Vagina (tissue), 2 donors: ENCODE measurements around the gene CDC14B. TPM values are rescaled to one million over a fixed set of nuclear protein-coding genes. Genes with fewer than 3 reads are reported as not detected.
"Not testable (repeated sequence)": the region's sequence is repeated elsewhere in the genome, so short reads cannot be mapped to it uniquely, and the experiment has no call there.

Experiments
- DNase-seq, 2 donors: peaks; one replicate each; pipeline ENCODE4 v3.0.0-alpha.2; 2017; ENCODE audit errors: extremely low spot score in 2 of 2
- H3K27ac ChIP-seq: fragments of 200-600 bp; sonication (generic); one replicate; pipeline ENCODE4 v1.5.1; 2019
- H3K27me3 ChIP-seq: fragments of 200-600 bp; sonication (generic); one replicate; pipeline ENCODE4 v1.5.1; 2019
- H3K36me3 ChIP-seq, 2 donors: fragments of 200-600 bp; sonication (generic); one replicate each; pipeline ENCODE4 v1.5.1; 2017 to 2019
- H3K4me1 ChIP-seq: fragments of 200-600 bp; sonication (generic); one replicate; pipeline ENCODE4 v1.5.1; 2019
- H3K4me3 ChIP-seq, 2 donors: fragments of 200-600 bp; sonication (generic); 1 replicate in 1 of 2; 2 replicates in 1 of 2; pipeline ENCODE4 v1.5.1; 2016 to 2019
- H3K9me3 ChIP-seq: fragments of 200-600 bp; sonication (generic); one replicate; pipeline ENCODE4 v1.5.1; 2019
- CTCF ChIP-seq, 3 experiments: fragments of 450-650 bp in 2 of 3; fragments of 200-600 bp in 1 of 3; sonication (generic) in 1 of 3; IDR thresholded peaks; one replicate each; pipeline ENCODE4 v1.5.1; 2017 to 2019; ENCODE audit warnings: antibody characterized with exemption in 3 of 3, mild to moderate bottlenecking in 2 of 3, moderate library complexity in 2 of 3
- POLR2A ChIP-seq, 2 donors: fragments of 450-650 bp; IDR thresholded peaks; one replicate each; pipeline ENCODE4 v1.6.1; 2017; ENCODE audit warnings: antibody characterized with exemption in 2 of 2, mild to moderate bottlenecking in 2 of 2, moderate library complexity in 2 of 2
- POLR2AphosphoS5 ChIP-seq, 2 donors: sonication (generic); formaldehyde crosslinking; IDR thresholded peaks; one replicate each; pipeline ENCODE4 v1.9.0; 2017; ENCODE audit warnings: antibody characterized with exemption in 2 of 2, mild to moderate bottlenecking in 2 of 2, low read depth in 1 of 2; ENCODE audit not compliant: insufficient read depth in 1 of 2
- intact Hi-C: fragments of 100-400 bp; cut with DNase I; formaldehyde crosslinking; loops from one replicate; pipeline ENCODE4 v1.15.1; 2023
- total RNA-seq: library from RNA; depleted of rRNA; stranded (reverse); fragments of >200 nt; gene quantifications from one replicate; pipeline ENCODE4 v1.2.3, GENCODE V29; 2016

CDC14B gene
- total RNA-seq, 1 donor from 2014 or later = 15.7 TPM

DNA sequence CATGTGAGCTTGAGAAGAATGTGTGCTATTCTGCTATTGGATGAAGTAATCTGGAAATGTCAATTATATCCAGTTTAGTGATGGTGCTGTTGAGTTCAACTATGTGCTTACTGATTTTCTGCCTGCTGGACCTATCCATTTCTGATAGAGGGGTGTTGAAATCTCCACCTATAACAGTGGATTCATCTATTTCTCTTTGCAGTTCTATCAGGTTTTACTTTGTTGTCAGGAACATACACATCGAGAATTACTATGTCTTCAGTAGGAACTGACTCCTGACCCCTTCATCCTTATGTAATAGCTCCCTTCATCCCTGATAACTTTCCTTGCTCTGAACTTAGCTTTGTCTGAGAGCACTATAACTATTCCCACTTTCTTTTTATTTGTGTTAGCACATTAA, 16.7 kb upstream of the CDC14B start:
- H3K36me3 ChIP-seq = no peaks in the 10 kb centered on the region
- intact Hi-C loops = no loop called here

DNA sequence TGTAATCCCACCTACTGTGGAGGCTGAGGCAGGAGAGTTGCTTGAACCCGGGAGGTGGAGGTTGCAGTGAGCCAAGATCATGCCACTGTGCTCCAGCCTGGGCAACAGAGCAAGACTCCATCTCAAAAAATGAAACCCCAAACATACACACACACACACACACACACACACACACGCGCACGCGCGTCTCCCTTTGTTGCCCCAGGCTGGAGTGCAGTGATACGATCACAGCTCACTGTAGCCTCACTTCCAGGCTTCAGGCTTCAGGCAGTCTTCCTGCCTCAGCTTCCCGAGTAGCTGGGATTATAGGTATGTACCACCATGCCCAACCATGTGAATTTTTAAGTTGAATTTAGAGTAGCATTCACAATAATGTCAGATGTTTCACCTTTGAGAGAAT, 13.9 kb upstream of the CDC14B start:
- H3K27ac ChIP-seq, H3K4me1 ChIP-seq, DNase-seq, H3K36me3 ChIP-seq, H3K27me3 ChIP-seq, intact Hi-C loops, H3K9me3 ChIP-seq, H3K4me3 ChIP-seq: not testable (repeated sequence)

More for the DNA sequence above, 16.7 kb upstream of the CDC14B start:
- H3K4me1 ChIP-seq = no peaks in the 10 kb centered on the region
- H3K4me3 ChIP-seq = no peak overlapping the region
- H3K9me3 ChIP-seq = no peaks in the 10 kb centered on the region
- no peak overlapping the region for H3K27ac ChIP-seq
- no peaks in the 10 kb centered on the region for H3K27me3 ChIP-seq
- no peak for TF ChIP-seq CTCF (IDR thresholded peaks at IDR 0.05)
- no peak for TF ChIP-seq POLR2A (IDR thresholded peaks at IDR 0.05)
- TF ChIP-seq POLR2AphosphoS5 (IDR thresholded peaks at IDR 0.05; ENCODE audit: insufficient read depth in 1 of 2, low read depth in 1 of 2) = no peak
- no peak for DNase-seq

- no peak overlapping the region for H3K4me3 ChIP-seq
- DNase-seq = no peak
- TF ChIP-seq POLR2A (IDR thresholded peaks at IDR 0.05) (no peak), POLR2AphosphoS5 (IDR thresholded peaks at IDR 0.05; ENCODE audit: insufficient read depth in 1 of 2, low read depth in 1 of 2) (no peak), CTCF (IDR thresholded peaks at IDR 0.05) (no peak)
- no peaks in the 10 kb centered on the region for H3K27me3 ChIP-seq
- intact Hi-C loops = no loop called here
- H3K27ac ChIP-seq = no peak overlapping the region
- no peaks in the 10 kb centered on the region for H3K9me3 ChIP-seq
- H3K4me1 ChIP-seq = no peaks in the 10 kb centered on the region
- H3K36me3 ChIP-seq = no peaks in the 10 kb centered on the region
Observed at GRCh38 chr9:96626912-96627311, 7.3 kb upstream of the CDC14B start.

GRCh38 chr9:96621618-96622017, 2.0 kb upstream of the CDC14B start:
- H3K4me3 ChIP-seq = no peak overlapping the region
- H3K9me3 ChIP-seq = no peaks in the 10 kb centered on the region
- H3K27ac ChIP-seq = no peak overlapping the region
- TF ChIP-seq POLR2A (IDR thresholded peaks at IDR 0.05) (no peak), CTCF (IDR thresholded peaks at IDR 0.05) (no peak), POLR2AphosphoS5 (IDR thresholded peaks at IDR 0.05; ENCODE audit: insufficient read depth in 1 of 2, low read depth in 1 of 2) (no peak)
- no peaks in the 10 kb centered on the region for H3K36me3 ChIP-seq
- intact Hi-C loops = no loop called here
- no peak for DNase-seq
- no peaks in the 10 kb centered on the region for H3K27me3 ChIP-seq
- H3K4me1 ChIP-seq = peaks cover 17% of the 10 kb centered on the region

GRCh38 chr9:96620832-96621269, 1.2 kb upstream of the CDC14B start:
- H3K27ac ChIP-seq = no peak overlapping the region
- intact Hi-C loops = no loop called here

More at GRCh38 chr9:96620832-96621269, 1.2 kb upstream of the CDC14B start:
- H3K4me1 ChIP-seq = peaks cover 17% of the 10 kb centered on the region
- H3K4me3 ChIP-seq = no peak overlapping the region
- TF ChIP-seq POLR2AphosphoS5 (IDR thresholded peaks at IDR 0.05; ENCODE audit: insufficient read depth in 1 of 2, low read depth in 1 of 2) = no peak
- no peak for TF ChIP-seq CTCF (IDR thresholded peaks at IDR 0.05)
- TF ChIP-seq POLR2A (IDR thresholded peaks at IDR 0.05) = no peak
- DNase-seq = no peak
- no peaks in the 10 kb centered on the region for H3K27me3 ChIP-seq
- H3K36me3 ChIP-seq = no peaks in the 10 kb centered on the region
- no peaks in the 10 kb centered on the region for H3K9me3 ChIP-seq
